Measurements from ENCODE around the gene USP17L30.
"Not testable (repeated sequence)": the region's sequence is repeated elsewhere in the genome, so short reads cannot be mapped to it uniquely, and the experiment has no call there.

Gene USP17L30

GRCh38 chr4:9348593-9348992 is 14.3 kb upstream of the USP17L30 start, which contains the start of gene USP17L28:
TSS of gene USP17L28 (plus strand) at chr4:9348893. CDS start at chr4:9348893, 0 bp downstream.
- H3K9me2 ChIP-seq (ENCODE audit: low read depth, low read length); H3K4me3 ChIP-seq (ENCODE audit: low read depth, low read length, poor library complexity, severe bottlenecking); H3K4me2 ChIP-seq (ENCODE audit: low read length); H3K79me2 ChIP-seq (ENCODE audit: insufficient read depth, low read length); H3F3A ChIP-seq (ENCODE audit: insufficient read depth, low read length); H4K20me1 ChIP-seq (ENCODE audit: insufficient read depth, low read length); H3K4me1 ChIP-seq (ENCODE audit: insufficient read depth, low read length, severe bottlenecking); H3K9me3 ChIP-seq (ENCODE audit: low read length); H2AFZ ChIP-seq (ENCODE audit: low read length); H3K27me3 ChIP-seq (ENCODE audit: insufficient read depth, low read length); H3K27ac ChIP-seq (ENCODE audit: low read depth, low read length, poor library complexity, severe bottlenecking); H3K36me3 ChIP-seq (ENCODE audit: insufficient read depth, low read length); H3K9ac ChIP-seq (ENCODE audit: low read length): not testable (repeated sequence)

- H3K36me3 ChIP-seq (ENCODE audit: insufficient read depth, low read length); H3K9me2 ChIP-seq (ENCODE audit: low read depth, low read length); H3K27me3 ChIP-seq (ENCODE audit: insufficient read depth, low read length): not testable (repeated sequence)
These were observed 12.1 kb upstream of the USP17L30 start for GRCh38 chr4:9350866-9351265.

GRCh38 chr4:9353338-9353737 is 9.6 kb upstream of the USP17L30 start, which contains the start of gene USP17L29:
TSS of gene USP17L29 (plus strand) at chr4:9353638. CDS start at chr4:9353638, 0 bp downstream.
- not testable (repeated sequence) for H3K9ac ChIP-seq (ENCODE audit: low read length); H3K9me2 ChIP-seq (ENCODE audit: low read depth, low read length); H2AFZ ChIP-seq (ENCODE audit: low read length); H3K36me3 ChIP-seq (ENCODE audit: insufficient read depth, low read length); H3K27me3 ChIP-seq (ENCODE audit: insufficient read depth, low read length); H3K79me2 ChIP-seq (ENCODE audit: insufficient read depth, low read length); H3K27ac ChIP-seq (ENCODE audit: low read depth, low read length, poor library complexity, severe bottlenecking); H3K4me1 ChIP-seq (ENCODE audit: insufficient read depth, low read length, severe bottlenecking); H4K20me1 ChIP-seq (ENCODE audit: insufficient read depth, low read length); H3K4me2 ChIP-seq (ENCODE audit: low read length); H3K4me3 ChIP-seq (ENCODE audit: low read depth, low read length, poor library complexity, severe bottlenecking); H3K9me3 ChIP-seq (ENCODE audit: low read length); H3F3A ChIP-seq (ENCODE audit: insufficient read depth, low read length)

More at GRCh38 chr4:9350866-9351265, 12.1 kb upstream of the USP17L30 start:
- H3K4me3 ChIP-seq (ENCODE audit: low read depth, low read length, poor library complexity, severe bottlenecking); H3K4me1 ChIP-seq (ENCODE audit: insufficient read depth, low read length, severe bottlenecking); H3K27ac ChIP-seq (ENCODE audit: low read depth, low read length, poor library complexity, severe bottlenecking); H3F3A ChIP-seq (ENCODE audit: insufficient read depth, low read length); H3K79me2 ChIP-seq (ENCODE audit: insufficient read depth, low read length); H4K20me1 ChIP-seq (ENCODE audit: insufficient read depth, low read length); H3K9ac ChIP-seq (ENCODE audit: low read length); H2AFZ ChIP-seq (ENCODE audit: low read length); H3K4me2 ChIP-seq (ENCODE audit: low read length); H3K9me3 ChIP-seq (ENCODE audit: low read length): not testable (repeated sequence)

DNA sequence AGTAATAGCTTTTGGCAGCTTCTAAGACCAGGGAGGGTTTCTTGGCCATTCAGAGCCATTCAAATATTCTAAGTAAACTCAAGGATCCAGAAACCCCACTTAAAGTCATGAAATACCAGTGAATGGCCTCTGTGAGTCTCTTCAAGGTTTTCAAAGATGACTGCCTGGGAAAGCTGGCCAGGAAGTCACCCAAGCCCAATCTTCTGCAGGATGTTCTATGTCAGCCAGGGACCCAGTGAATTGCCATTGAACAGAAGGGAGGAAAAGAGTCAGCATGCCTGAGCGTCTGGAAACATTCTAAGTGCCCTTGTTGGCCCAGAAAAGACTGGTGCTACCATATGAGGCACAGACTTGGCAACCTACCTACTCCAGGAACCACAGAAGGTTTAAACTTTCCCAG is 17.0 kb downstream of the USP17L30 start:
- not testable (repeated sequence) for H3K27me3 ChIP-seq (ENCODE audit: insufficient read depth, low read length)

DNA sequence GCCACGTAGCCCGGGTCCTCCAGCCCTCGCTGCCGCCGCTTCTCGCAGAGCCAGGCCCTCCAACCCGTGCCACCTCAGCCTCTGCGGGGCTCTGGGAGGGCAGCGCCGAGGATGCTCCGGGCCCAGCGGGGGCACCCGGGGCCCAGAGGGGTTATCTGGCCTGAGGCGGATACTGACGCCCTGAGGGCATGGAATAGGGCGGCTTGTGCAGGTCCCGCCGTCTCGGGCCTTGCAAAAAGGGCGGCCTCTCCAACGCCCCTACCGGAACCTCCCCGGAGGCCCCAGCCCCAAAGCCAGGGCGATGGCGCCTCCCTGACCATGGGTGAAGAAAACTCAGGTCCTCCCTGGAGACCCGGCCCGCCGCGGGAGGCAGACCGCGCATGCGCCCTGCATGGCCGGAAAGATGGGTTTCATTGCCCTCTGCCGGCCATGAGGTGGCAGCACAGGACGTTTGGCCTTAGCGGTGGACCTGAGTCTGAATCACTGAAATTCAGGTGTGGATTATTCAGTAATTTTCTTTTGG is 18.1 kb downstream of the USP17L30 start:
- H3K27me3 ChIP-seq (ENCODE audit: insufficient read depth, low read length); H3F3A ChIP-seq (ENCODE audit: insufficient read depth, low read length); H3K9ac ChIP-seq (ENCODE audit: low read length); H3K9me2 ChIP-seq (ENCODE audit: low read depth, low read length); H3K27ac ChIP-seq (ENCODE audit: low read depth, low read length, poor library complexity, severe bottlenecking); H3K4me2 ChIP-seq (ENCODE audit: low read length); H3K79me2 ChIP-seq (ENCODE audit: insufficient read depth, low read length); H3K4me3 ChIP-seq (ENCODE audit: low read depth, low read length, poor library complexity, severe bottlenecking); H3K4me1 ChIP-seq (ENCODE audit: insufficient read depth, low read length, severe bottlenecking); H2AFZ ChIP-seq (ENCODE audit: low read length); H3K36me3 ChIP-seq (ENCODE audit: insufficient read depth, low read length); H4K20me1 ChIP-seq (ENCODE audit: insufficient read depth, low read length); H3K9me3 ChIP-seq (ENCODE audit: low read length): not testable (repeated sequence)

More for the DNA sequence above, 17.0 kb downstream of the USP17L30 start:
- H3K4me3 ChIP-seq (ENCODE audit: low read depth, low read length, poor library complexity, severe bottlenecking); H2AFZ ChIP-seq (ENCODE audit: low read length); H3F3A ChIP-seq (ENCODE audit: insufficient read depth, low read length); H3K9me2 ChIP-seq (ENCODE audit: low read depth, low read length); H3K27ac ChIP-seq (ENCODE audit: low read depth, low read length, poor library complexity, severe bottlenecking); H3K4me2 ChIP-seq (ENCODE audit: low read length); H3K9ac ChIP-seq (ENCODE audit: low read length); H4K20me1 ChIP-seq (ENCODE audit: insufficient read depth, low read length); H3K79me2 ChIP-seq (ENCODE audit: insufficient read depth, low read length); H3K36me3 ChIP-seq (ENCODE audit: insufficient read depth, low read length); H3K4me1 ChIP-seq (ENCODE audit: insufficient read depth, low read length, severe bottlenecking); H3K9me3 ChIP-seq (ENCODE audit: low read length): not testable (repeated sequence)

All from OCI-LY1 (cell line).